ENCODE results near the gene FAT4.

DNA sequence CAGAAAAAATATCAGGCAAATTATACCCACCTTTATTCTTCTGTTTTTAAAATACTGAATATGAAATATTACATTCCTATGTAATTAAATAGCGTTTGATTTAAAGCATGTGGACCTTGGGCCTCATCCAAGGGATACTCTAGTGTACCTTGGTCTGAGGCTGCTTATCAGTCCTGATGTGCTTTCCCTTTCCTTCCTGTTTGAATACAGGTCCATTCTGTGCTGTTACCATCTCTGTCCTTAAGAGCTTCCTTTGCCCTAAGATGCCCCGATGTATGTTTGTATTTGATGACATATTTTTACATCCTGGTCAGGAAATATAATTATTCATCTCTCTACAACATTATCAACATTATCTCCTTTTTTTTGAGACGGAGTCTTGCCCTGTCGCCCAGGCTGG lies 24.1 kb downstream of the FAT4 start:
- TF ChIP-seq POLR2A (IDR thresholded peaks at IDR 0.05), result no peak
- TF ChIP-seq, protein P1, sequence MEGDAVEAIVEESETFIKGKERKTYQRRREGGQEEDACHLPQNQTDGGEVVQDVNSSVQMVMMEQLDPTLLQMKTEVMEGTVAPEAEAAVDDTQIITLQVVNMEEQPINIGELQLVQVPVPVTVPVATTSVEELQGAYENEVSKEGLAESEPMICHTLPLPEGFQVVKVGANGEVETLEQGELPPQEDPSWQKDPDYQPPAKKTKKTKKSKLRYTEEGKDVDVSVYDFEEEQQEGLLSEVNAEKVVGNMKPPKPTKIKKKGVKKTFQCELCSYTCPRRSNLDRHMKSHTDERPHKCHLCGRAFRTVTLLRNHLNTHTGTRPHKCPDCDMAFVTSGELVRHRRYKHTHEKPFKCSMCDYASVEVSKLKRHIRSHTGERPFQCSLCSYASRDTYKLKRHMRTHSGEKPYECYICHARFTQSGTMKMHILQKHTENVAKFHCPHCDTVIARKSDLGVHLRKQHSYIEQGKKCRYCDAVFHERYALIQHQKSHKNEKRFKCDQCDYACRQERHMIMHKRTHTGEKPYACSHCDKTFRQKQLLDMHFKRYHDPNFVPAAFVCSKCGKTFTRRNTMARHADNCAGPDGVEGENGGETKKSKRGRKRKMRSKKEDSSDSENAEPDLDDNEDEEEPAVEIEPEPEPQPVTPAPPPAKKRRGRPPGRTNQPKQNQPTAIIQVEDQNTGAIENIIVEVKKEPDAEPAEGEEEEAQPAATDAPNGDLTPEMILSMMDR (IDR thresholded peaks at IDR 0.05), result no peak
- no peak for TF ChIP-seq EP300 (IDR thresholded peaks at IDR 0.05)
- TF ChIP-seq POLR2AphosphoS5 (IDR thresholded peaks at IDR 0.05), result no peak

All from gastroesophageal sphincter (tissue), 3 donors.